HG03378 (cell line): ENCODE results near the gene AVEN.
"Not testable (repeated sequence)": the region's sequence is repeated elsewhere in the genome, so short reads cannot be mapped to it uniquely, and the experiment has no call there.

Source experiments
- ATAC-seq: cut with Tn5 transposase; IDR thresholded peaks from one replicate; pipeline ENCODE4 v1.9.1; 2021; ENCODE audit warnings: mild to moderate bottlenecking, moderate library complexity; ENCODE audit not compliant: unreplicated experiment

AVEN gene, protein sequence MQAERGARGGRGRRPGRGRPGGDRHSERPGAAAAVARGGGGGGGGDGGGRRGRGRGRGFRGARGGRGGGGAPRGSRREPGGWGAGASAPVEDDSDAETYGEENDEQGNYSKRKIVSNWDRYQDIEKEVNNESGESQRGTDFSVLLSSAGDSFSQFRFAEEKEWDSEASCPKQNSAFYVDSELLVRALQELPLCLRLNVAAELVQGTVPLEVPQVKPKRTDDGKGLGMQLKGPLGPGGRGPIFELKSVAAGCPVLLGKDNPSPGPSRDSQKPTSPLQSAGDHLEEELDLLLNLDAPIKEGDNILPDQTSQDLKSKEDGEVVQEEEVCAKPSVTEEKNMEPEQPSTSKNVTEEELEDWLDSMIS

GRCh38 chr15:34038871-34039789, at the start of gene AVEN:
Gene AVEN, minus strand, starts transcription at chr15:34039204. Its CDS starts 158 bp downstream, at chr15:34039046.
- peak; percentile 42 for ATAC-seq

DNA sequence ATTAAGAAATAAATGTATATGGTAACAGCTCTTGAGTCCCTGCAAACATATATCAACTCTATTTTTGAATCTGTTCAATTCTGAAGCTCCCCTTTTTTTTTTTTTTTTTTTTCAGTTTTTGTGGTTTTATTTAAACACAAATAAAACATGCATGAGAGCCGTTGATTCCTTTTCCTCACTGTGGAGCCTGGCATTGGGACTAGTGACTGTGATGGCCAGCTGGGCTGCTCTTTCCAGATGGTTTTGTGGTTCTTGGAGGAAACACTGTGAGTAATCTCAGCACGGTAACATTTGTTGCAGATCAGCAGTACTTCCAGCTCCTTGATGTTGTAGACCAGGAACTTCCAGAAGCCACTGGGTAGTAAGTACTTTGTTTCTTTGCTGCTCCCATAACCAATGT, 46.7 kb upstream of the AVEN start:
- ATAC-seq, result no peak

DNA sequence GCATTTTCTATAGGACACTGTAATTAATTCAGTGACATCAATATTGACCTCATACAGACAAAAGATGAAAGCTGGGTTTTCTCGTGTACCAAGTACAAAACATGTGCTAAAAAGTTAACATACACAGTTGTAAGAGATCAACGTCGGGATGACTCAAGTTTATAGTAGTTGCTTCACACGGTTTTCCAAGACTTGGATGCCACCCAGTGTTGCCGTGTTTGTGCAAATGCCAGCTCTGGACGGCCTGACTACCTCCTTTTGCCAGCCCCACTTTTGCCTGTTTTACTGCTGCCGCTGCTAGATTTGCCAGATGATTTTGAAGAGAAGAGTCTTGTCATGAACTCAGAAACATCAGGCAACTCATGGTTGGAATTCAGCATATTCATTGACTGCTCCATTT, 45.1 kb upstream of the AVEN start:
- no peak for ATAC-seq

DNA sequence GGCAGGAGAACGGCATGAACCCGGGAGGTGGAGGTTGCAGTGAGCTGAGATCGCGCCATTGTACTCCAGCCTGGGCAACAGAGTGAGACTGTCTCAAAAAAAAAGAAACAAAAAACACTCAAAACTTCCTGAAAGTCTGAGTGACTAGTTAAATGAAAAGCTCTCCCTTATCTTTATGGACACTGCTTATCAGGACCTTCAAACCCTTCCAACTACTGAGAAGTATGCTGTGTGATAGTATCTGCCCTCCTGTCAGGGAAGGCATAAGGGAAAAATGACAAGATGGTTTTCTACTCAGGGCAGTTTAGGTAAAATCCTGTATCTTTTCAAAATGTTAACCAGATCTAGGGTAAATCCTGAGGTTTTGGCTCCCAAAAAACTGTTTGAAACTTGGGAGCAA, 40.9 kb upstream of the AVEN start:
- no peak for ATAC-seq

DNA sequence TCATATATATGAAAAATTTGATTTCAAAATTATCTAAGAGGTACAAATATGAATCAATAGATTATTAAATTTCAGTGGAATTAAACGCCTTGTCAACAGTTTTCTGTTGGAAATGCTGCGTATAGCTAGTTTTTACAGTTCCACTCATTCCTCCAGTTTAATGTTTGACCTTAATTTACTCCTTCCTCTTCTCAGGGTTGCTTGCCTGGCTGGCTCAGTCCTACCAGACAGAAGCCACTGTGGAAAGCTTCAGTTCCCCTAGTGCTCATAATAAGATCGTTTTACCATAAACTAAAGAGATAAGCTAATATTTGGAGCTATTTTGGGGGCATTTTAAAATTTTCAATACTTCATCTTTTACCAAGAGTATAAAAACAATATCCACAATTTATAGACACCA, 39.9 kb upstream of the AVEN start:
- no peak for ATAC-seq

- ATAC-seq, result no peak
Observed at GRCh38 chr15:34076785-34077184, 37.8 kb upstream of the AVEN start.

DNA sequence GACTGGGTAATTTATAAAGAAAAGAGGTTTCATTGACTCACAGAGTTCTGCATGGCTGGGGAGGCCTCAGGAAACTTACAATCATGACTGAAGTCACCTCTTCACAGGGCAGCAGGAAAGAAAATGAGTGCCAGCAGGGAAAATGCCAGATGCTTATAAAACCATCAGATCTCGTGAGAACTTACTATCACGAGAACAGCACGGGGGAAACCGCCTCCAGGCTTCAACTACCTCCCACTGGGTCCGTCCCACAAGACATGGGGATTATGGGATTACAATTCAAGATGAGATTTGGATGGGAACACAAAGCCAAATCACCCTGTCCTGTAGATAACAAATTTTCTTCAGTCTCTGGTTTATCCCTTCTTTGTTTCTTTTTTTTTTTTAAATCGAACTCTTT, 31.0 kb upstream of the AVEN start:
- no peak for ATAC-seq

GRCh38 chr15:34065941-34066340, 26.9 kb upstream of the AVEN start:
- no peak for ATAC-seq

GRCh38 chr15:34065261-34065660, 26.3 kb upstream of the AVEN start:
- ATAC-seq, result no peak

DNA sequence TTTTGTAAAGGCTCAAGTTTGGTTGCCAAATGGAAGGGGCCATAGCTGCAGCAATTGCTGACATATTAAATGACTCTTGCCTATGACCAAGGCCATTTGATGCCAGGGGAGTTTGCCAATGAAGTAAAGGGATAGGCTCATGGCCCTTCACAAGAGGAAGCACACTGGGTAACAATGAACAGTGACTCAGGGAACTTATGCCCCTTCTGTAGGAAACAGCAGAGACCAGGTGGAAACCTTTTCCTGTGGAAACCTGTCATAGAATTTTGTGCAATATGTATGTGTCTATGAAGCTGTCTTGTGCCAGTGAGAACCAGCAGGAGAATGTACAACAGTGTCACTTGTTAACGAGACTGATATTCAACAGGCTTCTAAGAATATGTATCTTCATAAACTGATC, 25.4 kb upstream of the AVEN start:
- ATAC-seq, result no peak

DNA sequence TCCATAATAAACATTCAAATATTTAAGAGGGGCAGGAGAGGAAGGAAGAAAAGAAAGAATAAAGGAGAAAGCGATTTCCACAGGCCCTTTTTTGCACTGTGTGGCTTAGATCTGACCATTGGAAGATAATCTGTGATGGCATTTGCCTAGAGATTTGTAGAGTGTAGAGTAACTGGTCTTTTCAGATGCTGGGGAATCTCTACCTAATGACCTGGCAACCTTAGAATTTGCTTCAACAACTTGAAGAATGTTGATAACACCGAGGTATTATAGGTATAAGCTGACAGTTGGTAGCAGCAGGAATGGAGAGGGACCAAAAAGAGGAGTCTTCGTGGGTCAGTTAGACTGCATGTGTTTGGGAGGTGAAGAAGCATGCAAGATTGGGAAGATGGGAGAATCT, 20.9 kb upstream of the AVEN start:
- ATAC-seq, result no peak

DNA sequence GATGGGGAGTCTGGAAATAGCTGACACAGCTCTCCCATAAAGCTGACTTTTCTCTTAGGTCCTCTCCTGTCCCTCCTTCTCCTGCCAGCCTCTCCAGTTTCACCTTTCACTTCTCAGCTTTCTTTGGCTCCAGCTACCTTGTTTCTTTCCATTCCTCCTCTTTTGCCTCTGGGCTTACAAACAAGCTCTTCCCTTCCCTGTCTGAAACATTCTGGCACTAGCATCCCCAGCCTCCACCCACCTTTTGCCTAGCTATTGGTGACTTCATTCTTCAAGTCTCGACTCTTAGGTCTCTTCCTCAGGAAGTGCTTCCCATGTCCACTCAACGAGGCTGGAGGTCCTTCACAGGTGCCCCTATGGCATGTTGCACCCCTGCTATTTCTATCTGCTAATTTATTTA, 20.5 kb upstream of the AVEN start:
- ATAC-seq, result no peak

DNA sequence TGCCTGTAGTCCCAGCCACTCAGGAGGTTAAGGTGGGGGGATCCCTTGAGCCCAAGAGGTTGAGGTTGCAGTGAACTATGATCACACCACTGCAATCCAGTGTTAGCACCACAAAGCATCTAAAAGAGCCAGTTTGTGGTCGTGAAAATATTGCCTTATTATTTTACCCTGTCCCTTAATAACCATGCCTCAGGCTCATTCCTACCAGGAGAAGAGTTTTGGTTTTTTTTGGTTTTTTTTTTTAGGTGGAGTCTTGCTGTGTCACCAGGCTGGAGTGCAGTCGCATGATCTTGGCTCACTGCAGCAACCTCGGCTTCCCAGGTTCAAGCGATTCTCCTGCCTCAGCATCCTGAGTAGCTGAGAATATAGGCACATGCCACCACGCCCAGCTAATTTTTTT, 17.9 kb upstream of the AVEN start:
- no peak for ATAC-seq

DNA sequence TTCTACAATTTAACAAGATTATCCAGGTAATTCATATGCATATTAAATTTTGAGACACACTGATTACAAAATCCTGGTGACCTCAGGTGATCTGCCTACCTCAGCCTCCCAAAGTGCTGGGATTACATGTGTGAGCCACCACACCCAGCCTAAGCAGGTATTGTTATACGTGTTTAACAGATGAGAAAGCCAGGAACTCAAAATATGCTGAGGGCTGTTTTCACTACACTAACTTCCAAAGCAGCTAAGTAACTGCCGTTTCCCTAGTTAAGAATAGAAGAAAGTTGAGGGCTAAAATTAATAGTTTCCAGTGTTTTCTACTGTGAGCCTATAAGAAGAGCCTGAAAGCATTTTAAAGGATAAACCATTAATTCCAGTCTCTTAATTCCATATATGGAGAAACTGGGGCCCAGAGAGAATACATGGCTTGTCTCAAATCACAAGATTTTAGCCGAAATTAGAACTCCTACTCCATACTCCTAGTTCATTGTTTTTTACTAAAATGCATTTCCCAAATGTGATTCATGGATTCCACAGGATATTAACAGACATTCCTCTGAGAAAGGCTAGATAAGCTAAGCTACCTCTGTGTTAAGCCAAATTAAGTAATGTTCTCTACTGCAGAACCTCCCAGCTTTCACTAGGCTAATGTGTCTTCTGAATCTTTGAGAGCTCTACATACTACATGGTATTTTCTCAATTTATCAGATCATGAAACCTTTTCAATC, 17.0 kb upstream of the AVEN start:
- ATAC-seq, result no peak

DNA sequence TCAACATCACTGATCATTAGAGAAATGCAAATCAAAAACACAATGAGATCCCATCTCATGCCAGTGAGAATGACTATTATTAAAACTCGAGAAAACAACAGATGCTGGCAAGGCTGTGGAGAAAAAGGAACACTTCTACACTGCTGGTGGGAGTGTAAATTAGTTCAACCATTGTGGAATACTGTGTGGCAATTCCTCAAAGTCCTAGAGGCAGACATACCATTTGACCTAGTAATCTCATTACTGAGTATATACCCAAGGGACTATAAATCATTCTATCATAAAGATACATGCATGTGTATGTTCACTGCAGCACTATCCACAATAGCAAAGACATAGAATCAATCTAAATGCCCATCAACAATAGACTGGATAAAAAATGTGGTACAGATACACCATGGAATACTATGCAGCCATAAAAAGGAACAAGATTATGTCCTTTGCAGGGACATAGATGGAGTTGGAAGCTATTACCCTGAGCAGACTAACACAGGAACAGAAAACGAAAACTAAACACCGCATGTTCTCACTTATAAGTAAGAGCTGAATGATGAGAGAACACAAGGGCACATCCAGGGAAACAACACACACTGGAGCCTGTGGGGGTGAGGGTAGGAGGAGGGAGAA, 15.2 kb upstream of the AVEN start:
- no peak for ATAC-seq

GRCh38 chr15:34050385-34050784, 11.4 kb upstream of the AVEN start:
- ATAC-seq, result not testable (repeated sequence)

- ATAC-seq, result no peak
Observed at GRCh38 chr15:34049112-34049511, 10.1 kb upstream of the AVEN start.

DNA sequence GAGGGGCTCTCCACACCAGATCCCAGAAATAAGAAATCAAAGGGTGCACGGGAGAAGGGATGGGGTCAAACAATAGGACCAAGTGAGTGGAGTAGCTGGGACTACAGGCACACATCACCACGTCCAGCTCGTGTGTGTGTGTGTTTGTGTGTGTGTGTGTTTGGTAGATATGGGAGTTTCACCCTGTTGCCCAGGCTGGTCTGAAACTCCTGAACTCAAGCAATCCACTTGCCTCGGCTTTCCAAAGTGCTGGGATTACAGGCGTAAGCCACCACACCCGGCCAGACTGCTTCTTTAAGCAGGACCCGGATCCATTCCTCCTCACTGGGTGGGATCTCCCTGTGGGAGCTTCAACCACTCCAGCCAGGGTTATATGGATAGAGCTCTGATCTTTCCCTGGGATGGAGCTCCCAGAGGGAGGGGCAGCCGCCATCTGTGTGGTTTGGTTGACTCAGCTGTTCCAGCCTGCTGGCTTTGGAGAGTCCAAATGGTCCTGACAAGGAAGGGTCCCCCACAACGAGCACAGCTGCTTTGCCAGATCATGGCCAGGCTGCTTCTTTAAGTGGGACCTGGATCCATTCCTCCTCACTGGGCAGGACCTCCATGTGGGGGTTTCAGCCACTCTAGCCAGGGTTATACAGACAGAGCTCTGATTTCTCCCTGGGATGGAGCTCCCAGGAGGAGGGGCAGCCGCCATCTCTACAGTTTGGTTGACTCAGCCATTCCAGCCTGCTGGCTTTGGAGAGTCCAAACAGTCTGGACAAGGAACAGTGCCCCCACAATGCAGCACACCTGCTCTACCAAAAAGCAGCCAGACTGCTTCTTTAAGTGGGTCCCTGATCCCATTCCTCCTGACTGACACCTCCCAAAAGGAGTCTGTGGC, 9.1 kb upstream of the AVEN start:
- ATAC-seq, result no peak

DNA sequence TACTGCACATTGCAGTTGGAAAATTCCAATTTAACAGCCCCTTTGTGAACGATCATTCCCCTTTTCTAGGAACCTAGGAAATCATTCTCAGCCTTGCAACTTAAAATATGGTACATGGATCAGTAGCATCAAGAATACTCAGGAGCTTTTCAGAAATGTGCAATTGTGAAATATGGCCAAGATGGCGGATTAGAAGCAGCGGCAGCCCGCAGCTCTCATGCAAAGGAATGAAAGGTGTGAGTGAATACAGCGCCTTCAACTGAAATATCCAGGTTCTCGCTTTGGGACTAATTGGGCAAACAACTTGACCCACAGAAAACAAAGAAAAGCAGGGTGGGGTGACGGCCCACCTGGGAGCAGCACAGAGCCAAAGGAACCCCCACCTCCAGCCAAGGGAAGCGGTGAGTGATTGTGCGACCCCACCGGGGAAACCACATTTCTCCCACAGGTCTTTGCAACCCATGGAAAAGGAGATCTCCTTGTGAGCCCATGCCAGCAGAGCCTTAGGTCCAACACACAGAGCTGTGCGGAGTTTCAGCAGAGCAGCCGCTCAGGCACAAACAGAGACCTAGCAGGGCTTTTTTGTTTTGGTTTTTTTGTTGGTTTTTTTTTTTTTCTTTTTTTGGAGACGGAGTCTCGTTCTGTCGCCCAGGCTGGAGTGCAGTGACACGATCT, 7.6 kb upstream of the AVEN start:
- ATAC-seq, result no peak
